GM18858 (cell line): ENCODE measurements around the gene GAK.
"Not testable (repeated sequence)": the region's sequence is repeated elsewhere in the genome, so short reads cannot be mapped to it uniquely, and the experiment has no call there.

ENCODE experiments used
- ATAC-seq: cut with Tn5 transposase; IDR thresholded peaks from one replicate; pipeline ENCODE4 v1.9.1; 2021; ENCODE audit not compliant: unreplicated experiment

Gene GAK

DNA sequence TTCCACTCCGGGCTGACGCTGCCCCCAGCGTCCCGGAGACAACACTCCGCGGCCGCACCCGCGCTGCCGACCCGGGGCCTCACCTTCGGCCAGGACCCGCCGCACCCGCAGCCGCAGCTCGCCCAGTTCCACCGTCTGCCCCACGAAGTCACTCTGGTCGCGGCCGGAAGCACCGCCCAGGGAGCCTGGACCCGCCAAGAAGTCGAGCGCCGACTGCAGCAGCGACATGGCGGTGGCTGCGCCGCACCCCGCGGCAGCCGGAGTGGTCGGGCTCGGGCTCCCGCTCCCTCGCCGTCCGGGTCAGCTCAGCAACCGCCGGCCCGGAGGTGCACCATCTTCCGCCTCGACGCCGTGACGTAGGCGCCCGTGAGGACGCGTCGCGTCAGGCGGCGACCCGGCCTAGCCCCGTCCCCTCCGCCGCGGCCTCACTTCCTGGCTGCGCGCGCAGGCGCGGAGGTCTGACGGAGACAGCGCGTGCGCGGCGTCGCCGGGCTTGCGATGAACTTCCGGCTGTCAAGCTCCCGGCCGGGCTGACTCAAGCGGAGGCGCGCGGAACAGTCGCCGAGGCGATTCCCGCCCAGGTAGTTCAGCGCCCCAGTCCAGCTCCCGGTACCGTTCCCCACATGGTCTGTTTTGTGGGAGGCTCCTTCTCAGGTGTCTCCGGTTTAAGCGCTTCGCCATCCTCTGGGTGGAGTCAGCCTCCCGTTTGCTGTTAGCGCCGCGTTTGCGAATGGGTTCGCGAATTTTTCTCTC lies at the start of gene GAK, which contains the start of gene TMEM175:
TSS of gene GAK (minus strand) at position 357 of the 753 bp plus-strand sequence. CDS start at position 228, 129 bp downstream.
TSS of gene TMEM175 (plus strand) at position 501 of the 753 bp plus-strand sequence. CDS start 15,280 bp downstream, outside the sequence.
- ATAC-seq: peak; percentile 80

DNA sequence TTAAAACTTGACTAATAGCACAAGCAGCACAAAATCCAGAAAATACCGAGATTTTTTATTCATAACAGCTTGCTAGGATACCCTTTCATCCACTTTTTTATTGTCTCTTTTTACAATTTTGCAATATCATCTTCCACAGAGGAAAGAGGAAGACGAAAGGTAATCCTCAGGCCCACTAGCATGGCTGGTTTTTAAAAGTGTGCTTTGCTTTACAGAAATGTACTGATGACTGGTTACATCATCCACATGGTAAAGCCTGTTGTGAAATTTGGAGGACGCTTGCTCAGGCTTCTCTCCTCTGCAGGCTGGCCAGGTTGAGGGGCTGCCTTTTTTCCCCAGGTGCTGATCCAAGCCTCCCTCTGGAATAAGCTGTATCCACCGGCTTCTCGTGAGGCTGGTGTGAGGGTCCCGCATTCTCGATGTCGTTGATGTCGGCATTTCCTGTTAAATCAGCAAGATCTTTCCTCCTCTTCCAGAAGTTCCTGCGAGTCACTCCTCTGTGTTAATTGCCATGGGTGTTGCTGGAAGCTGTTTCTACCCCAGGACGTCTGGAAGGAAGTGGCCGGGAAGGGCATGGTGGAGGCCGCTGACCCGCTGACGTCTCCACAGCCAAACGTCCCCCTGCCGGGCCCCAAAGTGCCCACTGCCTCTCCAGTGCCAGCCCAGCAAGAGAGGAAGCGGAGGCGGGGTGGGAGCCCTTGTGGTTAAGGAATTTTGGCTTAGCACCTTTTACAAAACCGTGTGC lies 47.0 kb upstream of the GAK start:
- no peak for ATAC-seq

DNA sequence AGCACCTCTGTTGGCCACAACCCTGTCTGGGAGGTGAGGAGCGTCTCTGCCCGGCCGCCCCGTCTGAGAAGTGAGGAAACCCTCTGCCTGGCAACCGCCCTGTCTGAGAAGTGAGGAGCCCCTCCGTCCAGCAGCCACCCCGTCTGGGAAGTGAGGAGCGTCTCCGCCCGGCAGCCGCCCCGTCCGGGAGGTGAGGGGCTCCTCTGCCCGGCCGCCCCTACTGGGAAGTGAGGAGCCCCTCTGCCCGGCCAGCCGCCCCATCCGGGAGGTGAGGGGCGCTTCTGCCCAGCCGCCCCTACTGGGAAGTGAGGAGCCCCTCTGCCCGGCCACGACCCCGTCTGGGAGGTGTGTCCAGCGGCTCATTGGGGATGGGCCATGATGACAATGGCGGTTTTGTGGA lies 43.9 kb upstream of the GAK start:
- not testable (repeated sequence) for ATAC-seq

- no peak for ATAC-seq
Observed at GRCh38 chr4:974668-975067, 42.6 kb upstream of the GAK start.

GRCh38 chr4:973431-974397 lies 41.6 kb upstream of the GAK start, which contains the start of gene DGKQ:
DGKQ (minus strand) TSS chr4:973569; CDS start chr4:973482, 87 bp downstream.
- no peak for ATAC-seq

- ATAC-seq: no peak
Observed at GRCh38 chr4:972651-973424, 40.7 kb upstream of the GAK start.

DNA sequence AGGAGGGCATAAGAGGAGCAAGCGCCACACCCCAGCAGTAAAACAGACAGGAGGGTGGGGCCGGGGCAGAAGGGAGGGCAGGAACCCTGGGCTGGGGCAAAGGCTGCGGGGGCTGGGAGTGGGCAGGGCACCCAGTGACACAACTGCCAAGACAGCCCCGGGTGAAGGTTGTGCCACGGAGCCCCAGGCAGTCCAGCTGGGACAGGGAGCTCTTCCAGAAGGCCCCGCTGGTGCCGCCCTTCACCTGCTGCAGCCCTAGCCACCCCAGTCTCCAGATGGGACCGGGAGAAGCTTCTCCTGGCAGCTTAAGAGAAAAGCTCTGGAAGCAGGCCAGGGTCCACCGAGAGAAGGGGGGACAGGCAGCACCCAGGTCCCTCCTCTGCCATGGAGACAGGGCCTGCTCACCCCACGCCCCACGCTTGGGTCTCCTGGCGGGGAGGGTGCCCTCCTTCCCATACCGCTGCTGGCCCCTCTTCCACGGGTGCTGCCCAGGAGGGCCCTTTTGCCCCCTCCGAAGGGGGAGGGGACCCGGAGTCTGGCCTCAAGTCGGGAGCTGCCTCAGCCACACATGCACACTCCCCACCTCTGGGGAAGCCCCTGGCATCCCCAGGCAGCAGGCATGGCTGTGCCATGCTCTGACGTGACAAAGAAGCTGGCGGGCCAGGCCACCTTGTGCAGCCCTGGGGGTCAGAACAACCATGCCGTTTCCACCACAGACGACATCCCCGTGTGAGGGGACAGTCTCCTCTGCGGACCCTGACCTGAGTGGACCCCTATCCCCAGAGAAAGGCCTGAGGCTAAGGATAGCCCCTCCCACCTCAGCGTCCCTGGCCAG lies 39.8 kb upstream of the GAK start:
- ATAC-seq: no peak

- ATAC-seq: no peak
Observed at GRCh38 chr4:970854-971520, 38.9 kb upstream of the GAK start.

DNA sequence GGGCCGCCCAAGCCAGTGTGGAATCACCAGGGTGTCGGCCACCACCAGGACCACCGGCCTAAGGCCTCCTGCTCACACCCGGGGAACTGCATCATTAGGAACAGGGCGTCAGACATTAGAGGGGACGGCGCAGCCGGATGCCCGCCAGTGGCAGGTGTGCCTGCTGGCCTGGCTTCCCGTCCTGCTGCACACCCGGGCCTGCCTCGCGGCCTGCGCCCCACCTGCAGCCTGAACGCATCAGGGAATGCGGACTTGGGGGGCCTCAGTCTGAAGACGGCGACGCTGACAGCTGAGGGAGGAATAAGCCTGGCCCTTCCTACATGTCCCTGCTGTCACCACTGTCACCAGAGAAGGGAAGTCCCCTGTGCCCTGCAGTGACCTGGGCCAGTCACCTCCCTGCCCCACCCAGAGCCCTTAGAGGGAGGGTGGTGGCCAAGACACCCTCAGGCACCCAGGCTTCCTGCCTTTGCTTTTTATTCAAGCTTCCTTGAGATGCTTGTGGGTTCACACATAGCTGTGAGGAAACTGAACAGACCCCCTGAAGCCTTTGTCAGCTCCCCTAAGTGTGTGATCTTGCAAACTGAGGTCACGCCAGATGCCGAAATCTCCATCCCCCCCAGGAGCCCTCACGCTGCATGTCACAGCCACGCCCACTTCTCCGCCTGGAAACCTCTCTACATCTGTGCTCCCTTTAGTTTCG lies 38.1 kb upstream of the GAK start:
- no peak for ATAC-seq

DNA sequence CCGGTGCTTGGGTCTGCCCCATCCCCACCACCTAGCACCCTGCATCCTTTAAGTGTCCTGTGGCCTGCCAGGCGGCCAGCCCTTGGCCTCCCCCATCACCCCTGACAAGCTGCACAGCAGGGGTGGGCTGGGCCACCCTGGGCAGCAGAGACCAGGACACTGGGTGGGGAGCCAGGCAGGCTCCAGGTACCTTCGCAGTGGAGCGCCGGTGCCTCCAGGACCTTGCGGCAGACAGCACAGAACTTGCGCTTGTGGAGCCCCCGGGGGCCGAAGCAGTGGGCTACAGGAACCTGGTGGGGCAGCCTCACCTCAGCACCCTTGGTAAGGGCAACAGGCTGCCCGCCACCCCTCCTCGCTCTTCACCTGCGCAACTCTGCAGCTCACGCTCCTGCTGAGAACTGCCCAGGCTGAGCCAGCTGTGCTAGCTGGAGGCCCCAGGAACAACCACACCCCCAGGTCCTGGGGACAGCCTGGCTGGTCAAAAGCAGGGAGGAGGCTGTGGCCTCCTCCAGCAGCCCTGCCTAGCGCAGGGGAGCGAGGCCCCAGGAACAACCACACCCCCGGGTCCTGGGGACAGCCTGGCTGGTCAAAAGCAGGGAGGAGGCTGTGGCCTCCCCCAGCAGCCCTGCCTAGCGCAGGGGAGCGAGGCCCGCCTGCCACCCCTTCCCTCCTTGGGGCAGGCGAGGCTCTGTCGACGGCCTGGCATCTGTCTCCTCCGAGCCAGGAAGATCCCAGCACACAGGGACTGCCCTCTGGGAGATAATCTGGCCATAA lies 36.7 kb upstream of the GAK start:
- no peak for ATAC-seq

- ATAC-seq: no peak
Observed at GRCh38 chr4:968221-968620, 36.1 kb upstream of the GAK start.

DNA sequence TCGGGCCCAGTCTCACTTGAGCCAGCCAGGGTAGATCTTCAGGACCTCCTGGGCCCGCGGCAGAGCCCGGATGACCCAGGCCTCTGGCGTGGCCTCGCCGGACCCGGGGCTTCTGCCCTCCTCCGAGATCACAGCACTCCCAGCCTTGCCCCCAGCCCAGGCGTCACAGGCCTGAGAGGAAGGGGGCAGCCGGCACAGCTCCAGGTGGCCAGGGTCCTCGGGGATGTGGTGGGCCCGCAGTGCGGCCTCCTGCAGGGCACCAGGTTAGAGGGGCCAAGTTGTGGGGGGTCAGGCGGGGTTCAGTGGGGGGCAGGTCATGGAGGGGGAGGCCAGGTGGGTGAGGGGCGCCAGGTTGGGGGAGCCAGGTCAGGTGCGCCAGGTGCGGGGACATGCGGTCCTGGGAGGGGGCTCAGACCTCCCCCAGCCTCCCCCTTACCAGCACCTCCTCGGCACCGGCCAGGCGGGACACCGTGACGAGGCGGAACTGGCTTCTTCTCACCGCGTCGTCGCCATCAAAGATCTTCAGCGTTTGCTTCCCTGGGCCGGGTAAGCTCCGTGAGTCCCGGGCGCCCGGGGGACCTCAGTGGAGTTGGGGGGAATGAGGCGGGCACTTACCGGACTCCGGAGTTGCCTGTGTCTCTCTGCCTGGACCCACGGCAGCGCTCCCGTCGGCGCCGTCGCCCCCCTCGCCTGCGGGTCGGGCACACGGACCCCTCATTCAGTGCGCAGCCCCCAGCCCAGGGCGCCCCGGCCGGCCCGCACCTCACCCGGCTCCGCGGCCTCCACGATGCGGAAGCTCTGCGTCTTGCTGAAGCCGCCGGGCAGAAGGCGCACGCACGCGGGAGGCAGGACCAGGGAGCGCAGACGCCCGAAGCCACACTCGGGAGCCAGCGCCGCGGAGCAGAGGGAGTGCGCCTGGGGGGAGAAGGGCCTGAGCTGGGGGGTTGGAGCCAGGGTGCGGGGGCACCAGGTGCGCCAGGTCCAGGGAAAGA lies 35.3 kb upstream of the GAK start:
- ATAC-seq: no peak

- no peak for ATAC-seq
Observed at GRCh38 chr4:966266-967112, 34.4 kb upstream of the GAK start.

- ATAC-seq: no peak
Observed at GRCh38 chr4:965766-966134, 33.6 kb upstream of the GAK start.

GRCh38 chr4:965048-965765 lies 33.1 kb upstream of the GAK start:
- no peak for ATAC-seq
